ENCODE results near the gene LRG1.
A peak's percentile ranks its signal among the peaks of the same experiment; 100 is the strongest.
"Not testable (repeated sequence)": the region's sequence is repeated elsewhere in the genome, so short reads cannot be mapped to it uniquely, and the experiment has no call there.

The LRG1 gene

DNA sequence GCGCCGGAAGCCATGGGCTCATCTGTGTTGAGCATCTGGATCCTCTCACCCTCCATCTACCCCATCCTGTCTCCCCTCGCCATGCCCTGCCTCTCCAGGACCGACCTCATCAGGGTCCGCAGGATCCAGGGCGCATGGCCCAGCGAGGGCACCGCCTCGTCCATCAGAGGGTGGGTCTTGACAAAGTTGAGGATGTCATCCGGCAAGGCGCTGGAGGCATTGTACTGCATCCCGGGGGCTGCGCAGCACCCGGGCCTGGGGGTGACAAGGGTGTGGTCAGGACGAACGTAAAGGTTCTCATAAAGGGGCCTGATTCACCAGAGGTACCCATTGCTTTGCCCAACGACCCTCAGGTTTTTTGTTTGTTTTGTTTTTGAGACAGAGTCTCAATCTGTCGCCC is 10.2 kb upstream of the LRG1 start:
- no peak for DNase-seq

DNA sequence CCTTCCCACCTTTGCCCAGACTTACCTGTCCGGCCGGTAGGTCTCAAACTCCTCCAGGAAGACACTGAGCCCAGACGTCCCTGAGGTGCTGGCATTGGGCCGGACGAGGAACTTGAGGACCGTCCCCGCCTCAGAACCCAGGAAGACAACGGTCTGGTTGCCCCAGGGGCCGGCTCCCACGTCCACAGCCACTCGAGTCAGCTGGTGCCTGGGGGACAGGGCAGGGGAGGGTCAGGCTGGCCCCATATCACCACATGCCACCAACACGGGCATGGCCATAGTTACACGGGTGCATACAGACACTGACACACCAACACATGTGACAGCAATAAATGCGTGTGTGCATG is 8.4 kb upstream of the LRG1 start:
- no peak for DNase-seq

- DNase-seq: no peak
Measured at GRCh38 chr19:4547303-4548237, 7.7 kb upstream of the LRG1 start.

DNA sequence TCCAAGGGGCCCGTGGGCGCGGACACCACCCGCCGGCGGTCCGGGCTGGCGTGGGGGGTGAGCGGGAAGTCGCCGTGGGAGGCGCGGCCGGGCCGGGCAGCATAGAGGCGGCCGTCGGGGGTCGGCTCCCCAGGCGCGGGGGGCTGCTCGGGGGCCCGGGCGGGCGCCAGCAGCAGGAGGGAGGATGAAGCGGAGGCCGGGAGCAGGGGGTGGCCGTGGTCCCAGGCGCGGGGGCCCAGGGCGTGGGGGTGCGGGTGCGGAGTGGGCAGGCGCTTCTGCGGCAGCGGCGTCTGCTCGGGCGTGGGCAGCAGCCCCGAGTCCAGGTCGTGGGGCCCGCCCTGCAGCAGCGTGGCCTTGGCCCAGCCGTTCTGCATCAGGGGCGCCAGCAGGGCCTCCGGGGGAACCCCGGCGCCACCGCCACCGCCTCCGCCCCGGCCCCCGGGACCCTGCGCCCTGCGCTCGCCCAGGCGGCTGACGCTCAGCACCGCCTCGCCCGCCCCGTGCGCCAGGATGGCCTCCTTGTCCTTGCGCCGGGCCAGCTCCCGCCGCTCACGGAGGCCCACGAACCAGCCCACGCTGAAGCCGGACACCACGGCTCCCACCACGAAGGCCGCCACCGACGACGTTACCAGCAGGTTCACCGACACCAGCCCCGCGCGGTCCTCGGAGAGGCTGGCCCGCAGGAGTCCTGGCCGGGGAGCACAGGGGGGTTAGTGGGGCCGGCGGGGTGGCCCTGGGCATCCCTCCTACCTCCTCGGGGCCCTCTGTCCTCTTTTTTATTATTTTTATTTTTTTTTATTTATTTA is 4.2 kb upstream of the LRG1 start:
- no peak for DNase-seq

DNA sequence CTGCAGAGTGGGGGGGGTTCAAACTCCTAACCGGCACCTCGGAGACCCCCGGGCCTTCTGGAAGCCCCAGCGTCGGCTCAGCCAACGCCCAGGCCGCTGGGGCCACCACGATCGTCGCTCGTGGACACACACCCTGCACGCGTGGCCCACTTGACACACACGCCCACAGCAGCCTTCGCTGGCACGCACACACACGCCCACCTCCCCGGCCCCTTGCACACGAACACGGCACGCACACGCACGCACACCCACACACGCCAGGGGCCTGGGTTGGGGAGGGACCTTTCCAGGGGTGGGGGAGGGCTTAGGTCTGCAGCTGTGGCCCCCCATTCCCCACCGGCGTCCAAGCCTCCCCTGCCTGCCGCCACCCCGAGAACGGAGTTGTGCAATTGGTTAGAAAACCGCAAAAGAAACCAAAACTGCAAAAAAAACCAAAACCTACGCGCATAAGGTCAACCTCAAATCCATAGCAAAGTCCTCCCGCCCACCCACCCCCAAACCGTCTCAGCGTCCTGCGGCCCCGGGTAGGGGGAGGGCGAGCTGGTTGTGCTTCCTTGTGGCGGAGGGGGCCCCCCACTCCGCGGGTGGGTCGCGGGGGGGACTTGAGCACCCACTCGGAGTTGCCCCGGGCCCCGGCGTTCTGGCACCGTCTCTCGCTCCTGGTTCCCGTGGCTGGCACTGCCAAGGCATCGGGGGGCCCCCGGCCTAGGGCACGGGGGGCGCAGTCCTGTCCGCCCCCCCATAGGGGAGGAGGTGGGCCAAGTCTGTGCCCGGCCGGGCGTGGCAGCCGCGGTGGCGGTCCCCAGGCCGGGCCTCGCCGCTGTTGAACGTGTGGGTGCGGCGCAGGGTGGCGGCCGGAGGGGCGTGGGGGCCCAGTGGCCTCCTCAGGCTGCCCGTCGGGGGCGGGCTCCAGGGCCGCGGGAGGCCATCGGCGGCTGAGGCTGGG is 3.3 kb upstream of the LRG1 start:
- no peak for DNase-seq

DNA sequence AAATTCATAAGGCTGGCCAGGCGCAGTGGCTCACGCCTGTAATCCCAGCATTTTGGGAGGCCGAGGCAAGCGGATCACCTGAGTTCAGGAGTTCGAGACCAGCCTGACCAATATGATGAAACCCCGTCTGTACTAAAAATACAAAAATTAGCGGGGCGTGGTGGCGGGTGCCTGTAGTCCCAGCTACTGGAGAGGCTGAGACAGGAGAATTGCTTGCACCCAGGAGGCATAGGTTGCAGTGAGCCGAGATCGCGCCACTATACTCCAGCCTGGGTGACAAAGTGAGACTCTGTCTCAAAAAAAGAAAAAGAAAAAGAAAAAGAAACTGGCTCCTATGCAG is 1.9 kb upstream of the LRG1 start:
- not testable (repeated sequence) for DNase-seq

DNA sequence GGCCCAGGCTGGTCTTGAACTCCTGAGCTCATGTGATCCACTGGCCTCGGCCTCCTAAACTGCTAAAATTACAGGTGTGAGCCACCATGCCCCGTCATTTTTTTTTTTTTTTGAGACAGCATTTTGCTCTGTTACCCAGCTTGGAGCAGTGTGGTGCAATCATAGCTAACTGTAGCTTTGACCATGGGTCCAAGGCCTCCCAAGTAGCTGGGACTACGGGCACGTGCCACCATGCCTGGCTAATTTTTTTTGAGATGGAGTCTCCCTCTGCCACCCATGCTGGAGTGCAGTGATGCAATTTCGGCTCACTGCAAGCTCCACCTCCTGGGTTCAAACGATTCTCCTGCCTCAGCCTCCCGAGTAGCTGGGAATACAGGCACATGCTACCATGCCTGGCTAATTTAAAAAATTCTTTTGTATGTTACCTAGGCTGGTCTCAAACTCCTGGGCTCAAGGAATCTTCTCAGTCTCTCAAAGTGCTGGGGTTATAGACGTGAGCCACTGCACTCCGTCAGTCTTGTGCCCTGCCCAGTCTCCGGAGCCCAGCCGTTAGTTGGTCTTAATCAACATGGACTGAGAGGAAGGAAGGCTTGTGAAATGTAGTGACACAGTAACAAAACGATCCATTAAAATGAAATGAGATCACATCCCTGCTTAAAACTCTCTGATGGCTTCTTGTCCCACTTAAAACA is 1.4 kb upstream of the LRG1 start:
- DNase-seq: no peak

DNA sequence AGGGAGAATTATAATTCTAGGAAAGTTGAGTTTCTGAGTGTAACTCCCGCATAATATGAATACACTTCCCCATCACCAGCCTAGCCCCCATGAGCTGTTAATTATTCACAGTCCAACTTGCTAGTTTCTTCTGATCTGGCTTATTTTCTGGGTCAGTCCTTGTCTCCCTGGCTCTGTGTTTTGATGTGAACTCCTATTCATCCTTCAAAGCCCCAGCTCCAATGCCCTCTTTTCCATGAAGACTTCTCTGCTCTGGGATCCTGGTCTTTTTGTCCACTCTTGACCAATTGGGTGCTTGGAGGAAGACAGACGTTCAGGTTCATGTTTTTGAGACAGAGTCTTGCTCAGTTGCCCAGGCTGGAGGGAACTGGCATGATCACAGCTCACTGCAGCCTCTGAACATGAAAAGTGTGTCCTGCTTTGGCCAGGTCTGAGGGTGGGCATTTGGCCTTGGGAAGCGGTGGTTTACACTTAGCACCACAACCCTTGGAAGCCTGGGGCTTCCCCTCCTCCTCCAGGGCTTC is 605 bp downstream of the LRG1 start:
- DNase-seq: no peak

DNA sequence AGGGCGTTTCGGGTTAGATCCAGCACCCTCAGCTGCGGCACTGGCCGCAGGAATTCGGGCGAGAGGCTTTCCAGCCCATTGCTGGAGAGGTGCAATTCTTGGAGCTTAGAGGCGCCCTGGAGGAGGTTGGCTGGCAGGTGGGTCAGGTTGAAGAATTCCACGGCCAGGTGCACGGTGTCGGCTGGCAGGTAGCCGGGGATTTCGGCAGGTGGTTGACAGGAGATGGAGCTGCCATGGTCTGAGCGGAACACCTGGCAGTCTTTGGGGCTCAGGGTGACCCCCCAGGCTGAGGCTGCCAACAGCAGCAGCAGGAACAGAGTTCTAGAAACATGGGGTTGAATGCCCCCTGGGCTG is 1.3 kb downstream of the LRG1 start:
- DNase-seq: peak in 2 of 3 experiments; percentile 29 to 57

GRCh38 chr19:4537953-4538600 is 1.8 kb downstream of the LRG1 start:
- no peak for DNase-seq

- no peak for DNase-seq
Measured at GRCh38 chr19:4536798-4537197, 3.0 kb downstream of the LRG1 start.

GRCh38 chr19:4534836-4535658 is 4.8 kb downstream of the LRG1 start, which contains the start of gene PLIN5:
PLIN5 (minus strand) TSS chr19:4535224; CDS start chr19:4534074, 1,150 bp downstream.
- peak; percentile 79 to 96 (median 91) for DNase-seq

DNA sequence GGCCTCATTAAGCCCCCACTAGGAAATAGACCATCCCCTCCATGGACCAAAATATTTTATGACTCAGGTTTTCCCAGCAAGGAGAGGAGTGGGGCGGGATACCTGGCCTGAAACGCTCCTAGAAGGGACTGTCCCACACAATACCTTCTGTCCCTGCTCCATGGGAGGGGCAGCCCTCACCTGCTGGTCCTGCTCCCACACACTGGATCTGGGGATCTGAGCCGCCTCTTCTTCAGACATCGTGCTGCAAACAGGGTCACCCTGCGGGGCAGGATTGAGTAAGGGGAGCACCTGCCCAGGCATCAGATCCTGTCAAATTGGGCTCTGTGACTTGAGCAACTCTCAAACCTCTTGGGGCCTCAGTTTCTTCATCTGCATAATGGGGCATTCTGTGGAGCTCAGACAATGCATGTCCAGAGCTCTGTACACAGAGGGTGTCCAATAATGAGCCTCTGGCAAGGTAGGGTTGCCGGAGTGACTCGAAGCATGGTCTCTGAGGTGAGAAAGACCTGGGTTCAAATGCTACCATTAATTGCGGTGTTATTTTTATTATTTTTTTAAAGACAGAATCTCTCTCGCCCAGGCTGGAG is 5.9 kb downstream of the LRG1 start:
- no peak for DNase-seq

DNA sequence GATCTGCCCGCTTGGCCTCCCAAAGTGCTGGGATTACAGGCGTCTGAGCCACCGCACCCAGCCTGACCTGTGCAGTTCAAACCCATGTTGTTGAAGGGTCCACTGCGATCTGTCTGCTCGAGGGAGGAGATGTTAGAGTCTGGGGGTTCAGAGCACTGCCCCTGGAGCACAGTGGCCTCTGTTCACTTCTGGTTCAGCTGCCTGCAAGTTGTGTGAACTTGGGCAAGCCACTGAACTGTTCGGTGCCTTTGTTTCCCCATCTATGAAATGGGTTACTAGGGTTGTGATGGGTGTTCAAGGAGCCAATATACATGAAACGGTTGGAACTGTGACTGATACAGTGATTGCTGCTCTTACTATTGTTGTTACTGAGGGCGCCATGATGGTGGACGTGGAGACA is 6.5 kb downstream of the LRG1 start:
- no peak for DNase-seq

GRCh38 chr19:4531562-4532165 is 8.2 kb downstream of the LRG1 start:
- peak; percentile 12 to 58 (median 37) for DNase-seq

DNA sequence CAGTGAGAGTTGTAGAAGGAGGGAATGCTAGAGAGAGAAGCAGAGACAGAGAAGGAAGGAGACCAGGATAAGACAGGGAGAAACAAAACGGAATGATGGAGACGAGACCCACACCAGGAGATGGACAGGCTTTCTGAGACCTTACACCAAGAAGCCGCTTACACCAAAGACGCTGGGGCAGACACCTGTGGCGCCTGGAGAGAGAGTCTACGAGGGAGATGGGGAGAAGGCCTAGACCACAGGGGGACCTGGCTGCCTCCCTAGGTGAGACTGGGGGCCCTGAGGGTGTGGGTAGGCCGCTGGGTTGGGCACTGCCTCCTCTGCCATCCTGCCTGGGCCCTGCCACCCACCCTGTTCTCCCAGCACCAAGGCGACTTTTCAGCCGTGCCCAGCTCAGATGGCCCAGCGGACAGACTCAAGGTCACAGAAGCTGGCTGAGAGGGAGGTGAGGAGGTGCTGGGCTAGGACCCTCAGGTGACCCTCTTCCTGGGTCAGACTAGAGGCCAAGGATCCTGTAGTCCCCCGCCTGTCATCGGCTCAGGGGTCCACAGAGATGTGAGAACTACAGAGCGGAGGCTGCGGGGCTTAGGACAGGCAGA is 9.8 kb downstream of the LRG1 start:
- DNase-seq: no peak

GRCh38 chr19:4528843-4529242 is 11.0 kb downstream of the LRG1 start:
- no peak for DNase-seq

DNA sequence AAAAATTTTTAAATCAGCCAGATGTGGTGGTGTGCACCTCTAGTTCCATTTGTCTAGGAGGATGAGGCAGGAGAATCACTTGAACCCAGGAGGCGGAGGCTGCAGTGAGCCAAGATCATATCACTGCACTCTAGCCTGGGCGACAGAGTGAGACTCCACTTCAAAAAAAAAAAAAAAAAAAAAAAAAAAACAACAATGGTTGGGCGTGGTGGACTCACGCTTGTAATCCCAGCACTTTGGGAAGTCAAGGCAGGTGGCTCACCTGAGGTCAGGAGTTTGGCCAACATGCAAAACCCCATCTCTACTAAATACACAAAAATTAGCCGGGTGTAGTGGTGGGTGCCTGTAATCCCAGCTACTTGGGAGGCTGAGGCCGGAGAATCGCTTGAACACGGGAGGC is 12.5 kb downstream of the LRG1 start:
- DNase-seq: not testable (repeated sequence)

- DNase-seq: no peak
Measured at GRCh38 chr19:4525563-4526002, 14.3 kb downstream of the LRG1 start.
